HG03442 (cell line): ENCODE measurements around the gene CRLF1.
"Not testable (repeated sequence)": the region's sequence is repeated elsewhere in the genome, so short reads cannot be mapped to it uniquely, and the experiment has no call there.

Source experiments
- ATAC-seq: cut with Tn5 transposase; IDR thresholded peaks from one replicate; pipeline ENCODE4 v1.9.1; 2021; ENCODE audit warnings: mild to moderate bottlenecking, moderate library complexity; ENCODE audit not compliant: unreplicated experiment

Gene CRLF1

DNA sequence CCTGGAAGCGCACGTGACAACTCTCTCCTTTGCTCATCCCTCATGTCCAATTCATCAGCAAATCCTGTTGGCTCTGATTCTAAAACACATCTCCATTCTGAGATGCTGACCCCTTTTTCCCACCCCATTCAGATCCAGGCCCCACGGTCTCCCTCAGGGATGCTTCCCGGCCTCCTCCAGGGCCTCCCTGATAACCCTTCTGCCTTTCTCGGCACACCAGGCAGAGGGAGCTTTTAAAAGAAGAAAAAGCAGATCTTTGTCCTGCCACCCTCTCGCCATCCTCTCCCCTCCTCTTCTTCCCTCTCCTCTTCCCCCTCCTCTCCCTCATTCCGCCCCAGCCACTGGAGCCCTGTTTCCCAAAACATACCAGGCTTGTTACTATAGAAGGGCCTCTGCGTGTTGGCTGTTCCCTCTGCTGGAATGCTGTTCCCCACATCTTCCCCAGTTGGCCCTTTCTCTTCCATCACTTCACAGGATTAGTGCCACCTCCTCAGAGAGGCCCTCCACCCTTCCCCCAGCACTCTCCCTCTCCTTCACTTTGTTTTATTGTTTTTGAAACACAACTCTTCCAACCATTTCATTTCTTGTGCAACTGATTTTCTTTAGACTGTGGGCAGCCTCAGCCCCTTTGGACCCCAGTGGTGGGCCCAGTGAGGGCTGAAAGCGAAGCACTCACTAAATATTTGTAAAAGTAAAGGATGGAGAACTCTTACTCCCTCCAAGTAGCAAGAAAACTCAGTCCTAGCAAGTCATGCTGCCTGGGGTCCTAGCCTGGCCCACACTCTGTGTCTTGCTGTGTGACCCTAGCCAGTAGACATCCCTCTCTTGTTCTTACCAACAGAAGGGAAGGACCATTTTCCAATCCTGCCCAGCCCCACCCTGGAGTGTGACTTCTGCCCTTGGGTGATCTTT lies 2.5 kb upstream of the CRLF1 start:
- no peak for ATAC-seq

DNA sequence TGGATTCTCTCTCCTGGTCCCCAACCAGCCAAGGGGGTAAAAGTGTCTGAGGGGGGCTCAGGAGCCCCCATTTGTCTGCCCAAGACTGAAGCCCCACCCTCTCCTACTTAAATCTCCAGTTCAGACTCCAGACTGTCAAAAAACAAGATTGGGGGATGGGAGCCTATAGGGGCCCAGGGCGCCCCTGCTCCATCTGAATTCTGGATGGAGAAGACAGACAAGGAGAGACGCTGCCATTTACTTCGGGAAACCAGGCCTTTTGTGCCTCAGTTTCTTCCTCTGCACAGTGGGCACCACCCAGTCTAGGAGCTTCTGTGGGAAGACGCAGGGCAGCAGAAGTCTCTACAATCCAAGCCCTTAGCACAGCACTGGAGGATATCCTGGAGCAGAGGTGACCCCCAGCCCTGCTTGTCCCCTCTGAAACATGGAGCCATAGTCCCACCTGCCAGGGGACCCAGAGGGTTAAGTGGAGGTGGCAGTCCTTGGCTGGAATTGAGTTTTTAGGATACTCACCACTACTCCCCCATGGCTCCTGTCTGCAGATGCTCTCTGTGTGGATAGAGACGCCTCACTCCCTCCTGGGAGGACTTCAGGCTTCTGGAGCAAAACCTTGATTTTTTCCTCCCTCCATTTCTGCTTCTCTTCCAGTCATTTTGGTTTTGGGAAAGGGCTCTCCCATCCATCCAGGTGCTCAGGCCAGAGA lies 1.7 kb upstream of the CRLF1 start:
- ATAC-seq, result no peak

DNA sequence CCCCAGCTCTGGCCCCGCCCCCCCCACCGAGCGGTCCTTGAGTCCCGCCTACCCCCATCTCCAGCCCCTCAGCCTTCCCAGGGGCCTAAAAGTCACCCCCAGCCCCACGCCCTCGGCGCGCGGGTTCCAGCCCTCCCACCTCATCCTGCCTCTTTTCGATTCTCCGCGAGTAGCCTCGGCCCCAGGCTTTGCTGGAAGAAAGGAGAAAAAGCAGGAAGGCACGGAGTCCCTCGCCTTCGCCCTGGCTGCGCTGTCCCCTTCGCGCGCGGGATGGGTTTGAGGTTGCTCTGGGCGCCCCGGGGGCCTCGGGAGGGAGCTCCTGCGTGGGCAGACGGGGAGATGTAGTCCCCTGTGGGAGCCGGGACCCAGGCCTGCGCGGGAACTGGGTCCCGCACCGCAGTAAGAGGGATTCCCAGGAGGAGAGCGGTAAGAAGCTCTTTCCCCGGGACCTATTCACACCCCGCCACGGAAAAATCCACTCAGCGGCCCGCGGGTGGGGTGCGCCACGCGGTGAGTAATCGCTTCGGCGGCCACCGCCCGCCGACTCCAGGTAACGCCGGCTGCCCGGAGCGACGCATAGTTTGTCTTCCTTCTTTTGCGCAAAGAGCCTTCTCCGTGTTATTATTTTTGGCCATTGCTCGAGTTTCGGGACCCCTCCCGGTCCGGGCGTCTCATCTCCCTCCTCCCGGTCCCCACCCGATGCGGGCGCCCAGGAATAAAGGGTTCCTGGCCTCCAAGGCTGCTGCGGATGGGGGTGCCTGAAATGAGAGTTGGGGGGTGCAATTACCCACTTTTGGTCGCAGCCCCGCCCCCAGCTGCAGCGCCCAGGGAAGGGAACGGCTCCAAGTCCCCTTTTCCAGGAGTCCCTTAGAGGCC lies 865 bp upstream of the CRLF1 start:
- no peak for ATAC-seq

DNA sequence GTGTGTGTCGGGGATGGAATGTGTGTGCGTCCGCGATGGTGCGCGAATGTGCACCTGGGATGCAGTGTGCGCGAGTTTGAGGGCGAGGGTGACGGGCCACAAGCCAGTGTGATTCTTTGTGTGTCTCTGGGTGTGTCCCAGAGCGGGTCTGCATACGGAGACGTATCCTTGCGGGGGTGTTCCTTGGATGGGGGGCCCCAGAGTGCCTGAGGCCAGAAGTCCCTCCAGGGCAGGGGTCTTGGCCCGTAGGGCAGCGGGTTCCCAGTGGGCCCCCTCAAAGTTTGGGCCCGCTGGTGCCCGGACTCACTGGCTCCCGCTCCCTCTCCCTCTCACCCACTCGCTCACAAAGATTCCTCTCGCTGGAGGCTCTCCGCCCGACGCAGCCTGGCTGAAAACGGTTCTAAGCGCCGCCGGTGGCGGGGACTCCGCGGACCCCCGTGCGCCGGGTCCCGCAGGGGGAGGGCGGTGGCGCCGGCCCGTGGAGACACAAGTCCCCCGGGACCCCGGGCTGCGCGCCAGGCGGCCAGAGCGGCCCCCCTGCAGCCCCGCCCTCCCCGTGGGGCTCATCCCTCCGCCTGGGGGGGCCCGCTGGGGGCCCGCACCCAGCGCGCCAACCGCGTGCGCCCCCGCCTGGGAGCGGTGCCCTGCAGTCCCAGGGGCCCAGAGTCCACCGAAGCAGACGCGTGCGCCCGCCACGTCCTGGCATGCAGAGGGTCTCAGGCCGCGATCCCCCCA lies 886 bp downstream of the CRLF1 start:
- no peak for ATAC-seq

- ATAC-seq, result no peak
Observed at GRCh38 chr19:18605196-18605545, 1.4 kb downstream of the CRLF1 start.

- no peak for ATAC-seq
Observed at GRCh38 chr19:18604820-18605159, 1.8 kb downstream of the CRLF1 start.

- ATAC-seq, result no peak
Observed at GRCh38 chr19:18603958-18604819, 2.4 kb downstream of the CRLF1 start.

DNA sequence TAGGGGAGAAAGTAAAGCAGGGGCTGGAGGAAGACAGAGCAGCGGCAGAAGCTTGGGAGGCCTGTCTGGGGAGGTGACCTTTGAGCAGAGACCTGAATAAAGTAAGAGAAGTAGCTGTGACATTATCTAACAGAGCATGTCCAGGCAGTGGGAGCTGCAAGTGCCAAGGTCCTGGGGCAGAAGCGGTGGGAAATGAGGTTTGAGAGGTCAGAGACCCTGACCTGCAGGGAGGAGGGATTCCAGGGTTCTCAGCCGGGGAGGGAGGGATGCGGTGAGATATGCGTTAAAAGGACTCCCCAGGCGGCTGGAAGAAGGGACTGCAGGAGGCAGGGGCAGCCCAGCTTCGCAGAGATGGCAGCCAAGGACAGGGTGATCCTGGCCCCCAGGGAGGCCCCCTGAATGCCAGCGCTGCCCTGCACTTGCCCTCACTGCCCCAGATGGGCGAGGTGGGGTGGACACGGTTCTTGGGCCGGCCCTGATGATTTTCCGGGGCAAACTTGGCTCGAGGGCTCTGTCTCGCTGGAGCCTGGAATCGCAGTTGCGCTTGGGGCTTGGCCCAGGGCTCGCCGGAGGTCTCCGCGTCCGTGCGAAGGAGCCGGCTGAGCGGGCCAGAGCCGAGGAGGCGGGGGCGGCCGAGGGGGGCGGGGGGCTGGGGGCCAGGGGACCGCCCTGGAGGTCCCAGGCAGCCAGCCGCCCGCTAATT lies 3.2 kb downstream of the CRLF1 start:
- no peak for ATAC-seq

GRCh38 chr19:18601875-18602274 lies 4.7 kb downstream of the CRLF1 start:
- no peak for ATAC-seq

DNA sequence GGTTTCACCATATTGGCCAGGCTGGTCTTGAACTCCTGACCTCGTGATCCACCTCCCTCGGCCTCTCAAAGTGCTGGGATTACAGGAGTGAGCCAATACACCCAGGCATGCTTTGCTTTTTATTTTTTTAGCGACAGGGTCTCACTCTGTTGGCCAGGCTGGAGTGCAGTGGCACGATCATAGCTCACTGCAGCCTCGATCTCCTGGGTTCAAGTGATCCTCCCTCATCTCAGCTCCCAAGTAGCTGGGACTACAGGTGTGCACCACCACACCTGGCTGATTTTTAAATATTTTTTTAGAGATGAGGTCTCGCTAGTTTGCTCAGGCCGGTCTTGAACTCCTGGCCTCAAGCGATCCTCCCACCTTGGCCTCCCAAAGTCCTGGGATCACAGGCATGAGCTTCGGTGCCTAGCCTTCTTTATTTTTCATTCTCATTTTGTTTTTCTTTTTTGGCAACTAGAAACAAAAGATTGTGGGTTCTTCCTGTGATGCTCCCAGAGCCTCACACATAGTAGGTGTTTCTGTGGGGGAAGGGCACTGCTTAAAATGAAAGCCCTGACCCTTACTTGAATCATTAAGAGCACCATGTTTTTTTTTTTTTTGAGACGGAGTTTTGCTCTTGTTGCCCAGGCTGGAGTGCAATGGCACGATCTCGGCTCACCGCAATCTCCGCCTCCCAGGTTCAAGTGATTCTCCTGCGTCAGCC lies 5.8 kb downstream of the CRLF1 start:
- ATAC-seq, result not testable (repeated sequence)

DNA sequence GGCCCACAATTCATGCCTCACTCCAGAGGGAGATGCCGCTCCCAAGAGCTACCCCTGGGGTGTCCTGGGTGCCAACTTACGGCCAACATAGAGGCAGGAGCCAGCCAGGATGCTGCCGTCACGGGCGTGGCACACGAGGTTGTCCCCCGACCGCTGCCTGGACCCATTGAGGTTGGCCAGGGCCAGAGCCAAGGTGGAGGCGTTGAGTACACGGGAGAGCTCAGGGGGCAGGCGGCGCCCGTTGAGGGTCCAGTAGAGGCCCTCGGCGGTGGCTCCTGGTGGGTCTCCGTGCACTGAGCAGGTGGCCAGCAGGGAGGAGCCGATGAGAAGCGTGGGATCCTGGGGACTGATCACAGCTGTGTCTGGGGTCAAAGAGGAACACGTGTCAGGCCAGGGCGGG lies 7.1 kb downstream of the CRLF1 start:
- no peak for ATAC-seq

DNA sequence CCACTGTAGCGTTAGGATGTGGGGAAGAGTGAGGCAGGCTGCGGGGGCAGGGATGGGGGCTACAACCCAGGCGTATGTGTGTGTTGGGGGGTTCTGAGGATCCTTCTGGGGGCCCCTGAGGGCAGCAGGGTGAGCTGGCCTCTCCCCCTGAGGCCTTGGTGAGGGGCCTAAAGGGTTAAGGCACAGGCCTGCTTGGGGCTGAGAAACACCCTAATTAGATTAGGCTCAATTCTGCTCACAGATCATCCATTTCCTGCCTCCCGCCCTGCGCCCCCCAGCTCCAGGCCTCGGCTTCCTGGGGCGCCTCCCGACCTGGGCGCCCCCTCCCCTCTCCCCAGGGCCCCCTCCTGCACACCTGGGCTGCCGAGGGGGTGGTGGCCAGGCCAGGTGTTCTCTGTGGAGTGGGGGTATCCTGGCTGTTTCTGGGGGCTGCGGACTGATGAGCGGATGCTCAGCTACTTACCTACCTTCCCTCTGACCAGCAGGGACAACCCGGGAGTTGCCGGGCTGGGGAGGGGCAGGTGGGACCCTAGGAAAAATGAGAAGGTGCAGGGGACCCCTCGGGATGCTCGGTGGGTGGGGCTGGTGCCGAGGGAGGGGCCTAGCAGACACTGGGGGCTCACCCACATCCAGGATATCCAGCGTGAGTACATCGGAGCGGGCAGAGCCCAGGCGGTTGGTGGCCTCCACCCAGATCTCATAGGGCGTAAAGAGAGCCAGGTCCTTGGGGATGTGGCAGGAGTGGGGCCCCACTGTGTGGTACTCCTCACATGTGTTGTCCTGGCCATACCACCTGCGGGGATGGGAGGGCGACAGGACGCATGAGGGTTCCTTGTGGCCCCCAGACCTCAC lies 8.6 kb downstream of the CRLF1 start:
- ATAC-seq, result no peak

DNA sequence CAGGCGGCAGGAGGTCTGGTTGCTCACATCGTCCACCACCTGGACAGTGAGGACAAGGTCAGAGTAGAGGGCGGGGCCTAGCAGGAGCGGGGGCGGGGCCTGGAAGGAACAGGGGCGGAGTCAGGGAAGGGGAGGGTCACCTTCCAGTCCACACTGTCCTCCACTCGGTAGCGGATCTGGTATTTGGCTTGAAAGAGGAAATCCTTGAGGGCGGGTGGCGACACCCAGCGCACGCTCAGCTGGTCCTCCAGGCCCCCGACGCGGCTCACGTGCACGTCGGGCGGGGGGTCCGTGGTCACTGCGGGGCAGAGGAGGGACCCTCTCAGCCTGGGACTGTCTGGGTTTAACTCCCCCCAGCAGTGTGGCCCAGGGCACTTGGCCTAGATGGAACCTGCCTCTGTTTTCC lies 9.8 kb downstream of the CRLF1 start:
- ATAC-seq, result no peak

DNA sequence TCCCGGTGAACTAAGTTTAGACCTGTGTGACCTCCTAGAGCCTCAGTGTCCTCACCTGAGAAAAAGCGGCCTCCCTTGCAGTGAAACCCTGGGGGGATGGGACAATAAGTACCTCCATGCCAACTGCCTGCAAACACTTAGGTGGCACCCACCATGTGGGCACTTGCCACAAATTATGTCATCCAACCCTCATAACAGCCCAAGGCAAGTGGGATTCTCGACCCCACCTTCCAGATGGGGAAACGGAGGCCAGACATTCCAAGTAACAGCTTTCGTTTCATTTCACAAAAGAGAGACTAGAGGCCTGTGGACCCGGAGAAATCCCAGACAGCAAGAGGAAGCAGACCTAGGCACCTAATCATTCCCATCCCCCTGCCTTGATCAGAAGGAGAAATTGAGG lies 11.1 kb downstream of the CRLF1 start:
- no peak for ATAC-seq

GRCh38 chr19:18594824-18595373 lies 11.7 kb downstream of the CRLF1 start:
- ATAC-seq, result no peak

- ATAC-seq, result peak; percentile 51
Observed at GRCh38 chr19:18594096-18594823, 12.3 kb downstream of the CRLF1 start.
